GM21381 (cell line): Measurements from ENCODE around the gene DDOST.
"Not testable (repeated sequence)": the region's sequence is repeated elsewhere in the genome, so short reads cannot be mapped to it uniquely, and the experiment has no call there.

Experiments used
- ATAC-seq: cut with Tn5 transposase; IDR thresholded peaks from one replicate; pipeline ENCODE4 v1.9.1; 2021; ENCODE audit warnings: mild to moderate bottlenecking, moderate library complexity; ENCODE audit not compliant: unreplicated experiment

Gene DDOST

GRCh38 chr1:20693623-20694022, 32.5 kb upstream of the DDOST start:
- no peak for ATAC-seq

- no peak for ATAC-seq
Measured at GRCh38 chr1:20691872-20692271, 30.7 kb upstream of the DDOST start.

- no peak for ATAC-seq
Measured at GRCh38 chr1:20689645-20690056, 28.5 kb upstream of the DDOST start.

GRCh38 chr1:20686883-20687725, 25.9 kb upstream of the DDOST start:
- ATAC-seq = no peak

GRCh38 chr1:20685741-20686140, 24.6 kb upstream of the DDOST start:
- no peak for ATAC-seq

GRCh38 chr1:20685099-20685662, 24.0 kb upstream of the DDOST start:
- no peak for ATAC-seq

- ATAC-seq = no peak
Measured at GRCh38 chr1:20684651-20685050, 23.5 kb upstream of the DDOST start.

GRCh38 chr1:20684050-20684620, 23.0 kb upstream of the DDOST start:
- no peak for ATAC-seq

- no peak for ATAC-seq
Measured at GRCh38 chr1:20683614-20684013, 22.4 kb upstream of the DDOST start.

- no peak for ATAC-seq
Measured at GRCh38 chr1:20682571-20683236, 21.5 kb upstream of the DDOST start.

GRCh38 chr1:20681999-20682398, 20.8 kb upstream of the DDOST start:
- ATAC-seq = no peak

- ATAC-seq = no peak
Measured at GRCh38 chr1:20680269-20680668, 19.1 kb upstream of the DDOST start.

GRCh38 chr1:20678599-20678998, 17.4 kb upstream of the DDOST start:
- no peak for ATAC-seq

- not testable (repeated sequence) for ATAC-seq
Measured at GRCh38 chr1:20673626-20674025, 12.5 kb upstream of the DDOST start.

GRCh38 chr1:20672265-20672632, 11.1 kb upstream of the DDOST start:
- ATAC-seq = no peak

- no peak for ATAC-seq
Measured at GRCh38 chr1:20670936-20671335, 9.8 kb upstream of the DDOST start.

GRCh38 chr1:20668581-20668980, 7.4 kb upstream of the DDOST start:
- ATAC-seq = no peak

GRCh38 chr1:20666804-20667203, 5.6 kb upstream of the DDOST start:
- no peak for ATAC-seq

GRCh38 chr1:20666146-20666545, 5.0 kb upstream of the DDOST start:
- no peak for ATAC-seq

- ATAC-seq = no peak
Measured at GRCh38 chr1:20665726-20666125, 4.6 kb upstream of the DDOST start.

GRCh38 chr1:20663969-20664715, 3.0 kb upstream of the DDOST start:
- no peak for ATAC-seq
